Suprapubic skin (tissue), 3 donors: ENCODE data around the gene ACP4.

Source experiments
- POLR2AphosphoS5 ChIP-seq, 3 donors: sonication (generic); formaldehyde crosslinking; IDR thresholded peaks; one replicate each; pipeline ENCODE4 v1.6.1; 2017; ENCODE audit warnings: antibody characterized with exemption in 3 of 3
- TF ChIP-seq, protein P1 (sequence below), 2 donors: fragments of 200-600 bp in 1 of 2; fragments of 450-650 bp in 1 of 2; sonication (generic) in 1 of 2; IDR thresholded peaks; one replicate each; pipeline ENCODE4 v1.5.1; 2016 to 2019; ENCODE audit warnings: antibody characterized with exemption in 2 of 2, mild to moderate bottlenecking in 1 of 2, moderate library complexity in 1 of 2

DNA sequence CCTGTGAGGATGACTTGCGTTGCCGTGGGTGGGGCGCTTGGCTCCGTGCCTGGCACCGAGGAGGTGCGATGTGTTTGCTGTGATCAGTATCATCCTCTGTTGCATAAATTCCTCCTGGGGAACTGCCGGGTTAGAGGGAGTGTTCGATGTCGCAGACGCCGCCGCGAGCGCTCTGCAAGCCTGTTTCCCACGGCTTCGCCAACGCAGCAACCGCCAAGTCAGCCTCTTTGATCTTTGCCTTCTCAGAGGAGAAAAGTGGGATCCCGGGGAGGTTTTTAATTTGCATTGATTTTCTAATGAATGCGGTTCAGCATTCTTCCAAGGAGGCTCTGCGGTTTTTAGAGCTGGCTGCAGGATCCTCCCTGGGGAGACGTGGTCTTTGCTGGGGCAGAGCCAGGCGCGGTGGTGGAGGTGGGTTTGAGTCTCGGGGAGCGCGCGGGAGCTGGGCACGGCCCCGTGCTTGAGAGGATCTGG is 12.3 kb upstream of the ACP4 start:
- TF ChIP-seq, protein P1, sequence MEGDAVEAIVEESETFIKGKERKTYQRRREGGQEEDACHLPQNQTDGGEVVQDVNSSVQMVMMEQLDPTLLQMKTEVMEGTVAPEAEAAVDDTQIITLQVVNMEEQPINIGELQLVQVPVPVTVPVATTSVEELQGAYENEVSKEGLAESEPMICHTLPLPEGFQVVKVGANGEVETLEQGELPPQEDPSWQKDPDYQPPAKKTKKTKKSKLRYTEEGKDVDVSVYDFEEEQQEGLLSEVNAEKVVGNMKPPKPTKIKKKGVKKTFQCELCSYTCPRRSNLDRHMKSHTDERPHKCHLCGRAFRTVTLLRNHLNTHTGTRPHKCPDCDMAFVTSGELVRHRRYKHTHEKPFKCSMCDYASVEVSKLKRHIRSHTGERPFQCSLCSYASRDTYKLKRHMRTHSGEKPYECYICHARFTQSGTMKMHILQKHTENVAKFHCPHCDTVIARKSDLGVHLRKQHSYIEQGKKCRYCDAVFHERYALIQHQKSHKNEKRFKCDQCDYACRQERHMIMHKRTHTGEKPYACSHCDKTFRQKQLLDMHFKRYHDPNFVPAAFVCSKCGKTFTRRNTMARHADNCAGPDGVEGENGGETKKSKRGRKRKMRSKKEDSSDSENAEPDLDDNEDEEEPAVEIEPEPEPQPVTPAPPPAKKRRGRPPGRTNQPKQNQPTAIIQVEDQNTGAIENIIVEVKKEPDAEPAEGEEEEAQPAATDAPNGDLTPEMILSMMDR (IDR thresholded peaks at IDR 0.05), result no peak
- TF ChIP-seq POLR2AphosphoS5 (IDR thresholded peaks at IDR 0.05), result no peak
